Heart left ventricle (tissue), 13 donors: ENCODE data around the gene UQCRC1.

Experiments
- POLR2A ChIP-seq, 2 donors: fragments of 450-650 bp; IDR thresholded peaks; one replicate each; pipeline ENCODE4 v1.6.1; 2017; ENCODE audit warnings: antibody characterized with exemption in 2 of 2, mild to moderate bottlenecking in 2 of 2, moderate library complexity in 2 of 2
- TF ChIP-seq, protein P1 (sequence below), 12 donors: fragments of 200-600 bp; sonication (generic) in 4 of 12; IDR thresholded peaks; one replicate each; pipeline versions ENCODE4 v1.5.0 to v1.8.0; 2018 to 2022; ENCODE audit warnings: antibody characterized with exemption in 12 of 12, mild to moderate bottlenecking in 5 of 12
- donor health status: ischemic (EF 13 %, LVEDD 7.1; RV severe dilation, severe dysfunction).
- donor health status: DM: no; HTN: yes; CAD: no.
- donor health status: DM: no; HTN: no; CAD: no.
- donor health status: ischemic (EF 25% LVEDD 6.9; RV normal size, moderate dysfunction).
- donor health status: ischemic (EF 25% LVEDD 5.7; RV mildly dilated, moderate dysfunction).
- donor health status: ischemic (EF 35%, LVEDD 5.7; RV mildly dilated, moderate dysfunction).
- donor health status: nonischemic (EF 11% LVEDD 7.7; RV severe dilation, severe dysfunction).
- donor health status: DM: yes; HTN: yes; CAD: no.
- donor health status: PGD.
- donor health status: ischemic (EF 29% LVEDD 5.4; RV normal size, mild dysfunction).
- donor health status: nonischemic (EF 23%, LVEDD 6.1; RV moderate dilation, normal function).

DNA sequence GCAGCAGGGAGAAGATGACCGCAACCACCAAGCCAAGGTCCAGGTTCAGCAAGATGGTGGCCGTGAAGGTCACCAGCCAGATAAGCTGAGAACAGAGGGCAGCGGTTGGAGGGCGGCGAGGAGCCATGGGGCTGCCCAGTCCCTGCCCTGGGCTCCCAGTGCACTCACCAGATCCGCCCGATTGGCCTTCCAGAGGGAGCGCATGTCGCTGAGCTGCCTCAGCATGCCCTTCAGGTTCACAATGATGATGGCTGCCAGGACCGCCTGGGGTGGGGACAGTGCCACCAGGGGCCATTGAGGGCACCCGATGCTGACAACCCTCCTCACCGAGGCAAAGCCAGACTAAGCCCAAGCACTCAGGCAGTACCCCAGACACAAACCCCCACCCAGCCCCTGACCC is 20.4 kb upstream of the UQCRC1 start:
- TF ChIP-seq, protein P1, sequence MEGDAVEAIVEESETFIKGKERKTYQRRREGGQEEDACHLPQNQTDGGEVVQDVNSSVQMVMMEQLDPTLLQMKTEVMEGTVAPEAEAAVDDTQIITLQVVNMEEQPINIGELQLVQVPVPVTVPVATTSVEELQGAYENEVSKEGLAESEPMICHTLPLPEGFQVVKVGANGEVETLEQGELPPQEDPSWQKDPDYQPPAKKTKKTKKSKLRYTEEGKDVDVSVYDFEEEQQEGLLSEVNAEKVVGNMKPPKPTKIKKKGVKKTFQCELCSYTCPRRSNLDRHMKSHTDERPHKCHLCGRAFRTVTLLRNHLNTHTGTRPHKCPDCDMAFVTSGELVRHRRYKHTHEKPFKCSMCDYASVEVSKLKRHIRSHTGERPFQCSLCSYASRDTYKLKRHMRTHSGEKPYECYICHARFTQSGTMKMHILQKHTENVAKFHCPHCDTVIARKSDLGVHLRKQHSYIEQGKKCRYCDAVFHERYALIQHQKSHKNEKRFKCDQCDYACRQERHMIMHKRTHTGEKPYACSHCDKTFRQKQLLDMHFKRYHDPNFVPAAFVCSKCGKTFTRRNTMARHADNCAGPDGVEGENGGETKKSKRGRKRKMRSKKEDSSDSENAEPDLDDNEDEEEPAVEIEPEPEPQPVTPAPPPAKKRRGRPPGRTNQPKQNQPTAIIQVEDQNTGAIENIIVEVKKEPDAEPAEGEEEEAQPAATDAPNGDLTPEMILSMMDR (IDR thresholded peaks at IDR 0.05) = no peak
- no peak for TF ChIP-seq POLR2A (IDR thresholded peaks at IDR 0.05)
